K562 (cell line): Measurements from ENCODE around the gene CBS. TPM values are rescaled to one million over a fixed set of nuclear protein-coding genes. Genes with fewer than 3 reads are reported as not detected.
"Not testable (repeated sequence)": the region's sequence is repeated elsewhere in the genome, so short reads cannot be mapped to it uniquely, and the experiment has no call there.

Source experiments
- ATAC-seq: fragments of 200-7000 bp; cut with Tn5 transposase; 3 replicates; pipeline ENCODE4 v1.9.1; 2020; ENCODE audit warnings: moderate library complexity
- BruUV-seq: library from RNA; stranded (reverse); fragments of 400-500 nt; replicated peaks from 2 replicates; lab custom pipeline; 2021; lab: Mats Ljungman, UMichigan
- CTCF ChIA-PET: fragments of 300-600 bp; formaldehyde crosslinking; extraction: SDS; loops from one replicate; lab custom pipeline; 2021; ENCODE audit warnings: low intra/inter-chr PET ratio; lab: Yijun Ruan, JAX
- POLR2A ChIA-PET: fragments of 300-600, 350-650 bp; sonication (Branson Sonifier 250); formaldehyde crosslinking; extraction: SDS; loops from one replicate; lab custom pipeline; 2021; ENCODE audit warnings: antibody characterized with exemption, inconsistent platforms; lab: Yijun Ruan, JAX
- DNase-seq, 4 experiments: peaks; one replicate each; pipeline versions ENCODE4 v3.0.0 to v3.0.0-alpha.2; 2011 to 2018; ENCODE audit warnings: low spot score in 3 of 4, mixed read lengths in 3 of 4; ENCODE audit errors: extremely low read depth in 1 of 4
- FAIRE-seq: peaks from 2 replicates; lab custom pipeline; 2011; peaks lifted over from hg19 to GRCh38; lab: Jason Lieb, UNC
- H2AFZ ChIP-seq: 2 replicates; pipeline ENCODE4 v1.6.0; 2011; ENCODE audit warnings: low read depth, low read length, control low read depth, inconsistent platforms
- H3K27ac ChIP-seq: fragments of 200-600 bp; 3 replicates; pipeline ENCODE4 v1.8.0; 2011; ENCODE audit warnings: low read depth, mild to moderate bottlenecking, control low read depth, inconsistent platforms, low read length, moderate library complexity, mixed read lengths; ENCODE audit errors: extremely low read depth
- H3K27me3 ChIP-seq, 2 experiments: fragments of 300-600 bp in 1 of 2; 2 replicates in 1 of 2; 3 replicates in 1 of 2; pipeline versions ENCODE4 v1.6.0 to v1.8.0; 2011; ENCODE audit warnings: inconsistent platforms in 2 of 2, low read length in 2 of 2, mild to moderate bottlenecking in 1 of 2, mixed read lengths in 1 of 2, moderate library complexity in 1 of 2; ENCODE audit not compliant: control insufficient read depth in 2 of 2, insufficient read depth in 2 of 2
- H3K36me3 ChIP-seq: fragments of 300-600 bp; 3 replicates; pipeline ENCODE4 v1.8.0; 2011; ENCODE audit warnings: mild to moderate bottlenecking, low read length, inconsistent platforms; ENCODE audit not compliant: control insufficient read depth, insufficient read depth
- H3K4me1 ChIP-seq, 2 experiments: fragments of 200-600 bp in 1 of 2; replicated peaks in 1 of 2; 2 replicates in 1 of 2; 3 replicates in 1 of 2; pipeline versions ENCODE4 v1.5.1 to v1.8.0; 2011; ENCODE audit warnings: inconsistent platforms in 2 of 2, low read length in 2 of 2, mild to moderate bottlenecking in 1 of 2, mixed read lengths in 1 of 2, moderate library complexity in 1 of 2; ENCODE audit not compliant: control insufficient read depth in 2 of 2, insufficient read depth in 2 of 2
- H3K4me2 ChIP-seq: 2 replicates; pipeline ENCODE4 v1.6.1; 2011; ENCODE audit warnings: low read length, control low read depth, inconsistent platforms, mixed read lengths; ENCODE audit not compliant: insufficient read depth
- H3K4me3 ChIP-seq: fragments of 200-600 bp; sonication (generic), shearing (Covaris generic); 2 replicates; pipeline ENCODE4 v1.5.1; 2016; ENCODE audit warnings: control low read depth, inconsistent platforms
- H3K79me2 ChIP-seq: fragments of 200-600 bp; 3 replicates; pipeline ENCODE4 v1.8.0; 2011; ENCODE audit warnings: low read length, inconsistent platforms; ENCODE audit not compliant: control insufficient read depth, insufficient read depth
- H3K9ac ChIP-seq, 2 experiments: 2 replicates each; pipeline versions ENCODE4 v1.6.0 to v1.6.1; 2011; ENCODE audit warnings: low read depth in 2 of 2, low read length in 2 of 2, control low read depth in 1 of 2, inconsistent platforms in 1 of 2, mild to moderate bottlenecking in 1 of 2, mixed read lengths in 1 of 2; ENCODE audit not compliant: insufficient read depth in 1 of 2
- H3K9me1 ChIP-seq: one replicate; pipeline ENCODE4 v1.6.0; 2011; ENCODE audit warnings: inconsistent platforms, mild to moderate bottlenecking, low read length, moderate library complexity; ENCODE audit not compliant: control insufficient read depth, insufficient read depth
- H3K9me3 ChIP-seq: replicated peaks from 2 replicates; pipeline ENCODE4 v1.5.1; 2011; ENCODE audit warnings: low read depth, low read length, inconsistent platforms; ENCODE audit not compliant: control insufficient read depth, insufficient read depth
- H4K20me1 ChIP-seq: replicated peaks from 2 replicates; pipeline ENCODE4 v1.6.1; 2011; ENCODE audit warnings: low read length, inconsistent platforms, mixed read lengths; ENCODE audit not compliant: control insufficient read depth, insufficient read depth
- WGBS: fragments of 100-300 bp; shearing (Covaris generic); methylation state at CpG from one replicate; pipeline ENCODE4 v1.1.6; 2016; ENCODE audit warnings: low coverage, mixed read lengths; ENCODE audit not compliant: insufficient coverage; ENCODE audit errors: missing lambda C conversion rate; 5-methylcytosine and 5-hydroxymethylcytosine counted together
- in situ Hi-C: fragments of 300-500 bp; cut with MboI; formaldehyde crosslinking; loops from 4 replicates; pipeline ENCODE4 v1.15.0; 2018; ENCODE audit warnings: inconsistent platforms, mixed read lengths
- intact Hi-C: fragments of 100-400 bp; cut with micrococcal nuclease; formaldehyde crosslinking; loops from 2 replicates; pipeline ENCODE4 v1.14.2; 2022
- polyA plus RNA-seq, 8 experiments: library from polyadenylated mRNA; depleted of rRNA in 4 of 8; stranded (reverse) in 5 of 8; unstranded in 3 of 8; fragments of >200 nt; fragmentation: Nextera tagmentation in 2 of 8; fragmentation: Illumina TruSeq in 1 of 8; extraction: Ambion mirVana in 2 of 8; extraction: Trizol in 1 of 8; gene quantifications; 2 replicates each; pipeline versions ENCODE4 v1.2.1 to v1.2.3, GENCODE V29; 2011 to 2014; ENCODE audit warnings: inconsistent platforms in 1 of 8, missing spikeins in 1 of 8
- total RNA-seq, 7 experiments: library from RNA; depleted of rRNA in 6 of 7; stranded (reverse); fragments of >200 nt in 6 of 7; fragmentation: Illumina TruSeq in 2 of 7; extraction: Trizol in 2 of 7; gene quantifications; 2 replicates each; pipeline versions ENCODE4 v1.2.1 to v1.2.3, GENCODE V29; 2011 to 2021; ENCODE audit warnings: low replicate concordance in 1 of 7

CBS gene
- total and polyA plus RNA-seq, 9 of the 15 experiments (the other 6 are each of a cell fraction or from before 2014, with no cell fraction given), result 4.6 to 472 (median 152) TPM

- POLR2A ChIA-PET, H3K4me1 ChIP-seq, H3K4me2 ChIP-seq, H3K79me2 ChIP-seq, H3K9ac ChIP-seq, BruUV-seq, H3K27ac ChIP-seq, H3K27me3 ChIP-seq, H3K4me3 ChIP-seq, FAIRE-seq, intact Hi-C loops, H2AFZ ChIP-seq, CTCF ChIA-PET, H4K20me1 ChIP-seq, DNase-seq, H3K36me3 ChIP-seq, H3K9me3 ChIP-seq, H3K9me1 ChIP-seq: not testable (repeated sequence)
- 73% methylated on average over 3 of the region's 6 CpGs for WGBS
- ATAC-seq, result peak; percentile 29; the same call in 1 of the 3 replicates
- in situ Hi-C loops, result loop anchor here (25.0 kb wide), 1 partner anchor 202 kb away; no protein-coding TSS in a partner anchor
Measured at GRCh38 chr21:43114483-43114882, 38.8 kb upstream of the CBS start.

- DNase-seq, POLR2A ChIA-PET, H3K9ac ChIP-seq, CTCF ChIA-PET, H3K79me2 ChIP-seq, H3K4me2 ChIP-seq, H3K27me3 ChIP-seq, H3K36me3 ChIP-seq, H4K20me1 ChIP-seq, H3K9me3 ChIP-seq, H3K4me1 ChIP-seq, H3K9me1 ChIP-seq, intact Hi-C loops, H2AFZ ChIP-seq, H3K4me3 ChIP-seq, H3K27ac ChIP-seq, BruUV-seq: not testable (repeated sequence)
- no CpG with 5 or more reads among the region's 7 CpGs for WGBS
- peak; percentile 77 for ATAC-seq
- in situ Hi-C loops, result loop anchor here (25.0 kb wide), 1 partner anchor 197 kb away; no protein-coding TSS in a partner anchor
- FAIRE-seq, result peak; percentile 92
Measured at GRCh38 chr21:43109006-43109405, 33.4 kb upstream of the CBS start.

- H3K4me3 ChIP-seq, H4K20me1 ChIP-seq, H3K4me2 ChIP-seq, intact Hi-C loops, DNase-seq, H3K9me1 ChIP-seq, H3K4me1 ChIP-seq, H3K9me3 ChIP-seq, H3K27me3 ChIP-seq, H2AFZ ChIP-seq, CTCF ChIA-PET, FAIRE-seq, H3K27ac ChIP-seq, H3K9ac ChIP-seq, POLR2A ChIA-PET, H3K79me2 ChIP-seq, H3K36me3 ChIP-seq: not testable (repeated sequence)
- in situ Hi-C loops, result loop anchor here (25.0 kb wide), 1 partner anchor 196 kb away; no protein-coding TSS in a partner anchor
- peak; percentile 70 for ATAC-seq
- BruUV-seq, result TSS peak; percentile 81
- no CpG with 5 or more reads among the region's 17 CpGs for WGBS
Measured at GRCh38 chr21:43108177-43108576, 32.5 kb upstream of the CBS start.

- H3K36me3 ChIP-seq, H2AFZ ChIP-seq, H3K27me3 ChIP-seq, H3K79me2 ChIP-seq, H3K4me3 ChIP-seq, H4K20me1 ChIP-seq, H3K9me1 ChIP-seq, H3K4me2 ChIP-seq, H3K4me1 ChIP-seq, BruUV-seq, H3K9me3 ChIP-seq, DNase-seq, H3K9ac ChIP-seq, intact Hi-C loops, POLR2A ChIA-PET, FAIRE-seq, ATAC-seq, CTCF ChIA-PET, H3K27ac ChIP-seq: not testable (repeated sequence)
- WGBS, result no CpG with 5 or more reads among the region's 17 CpGs
- in situ Hi-C loops, result loop anchor here (25.0 kb wide), 1 partner anchor 195 kb away; no protein-coding TSS in a partner anchor
Measured at GRCh38 chr21:43107794-43108137, 32.1 kb upstream of the CBS start.
